Colonic mucosa (tissue), 4 donors: ENCODE results near the gene FIGLA. TPM values are rescaled to one million over a fixed set of nuclear protein-coding genes. Genes with fewer than 3 reads are reported as not detected.
"Not testable (repeated sequence)": the region's sequence is repeated elsewhere in the genome, so short reads cannot be mapped to it uniquely, and the experiment has no call there.

ENCODE experiments used
- DNase-seq: peaks from one replicate; pipeline ENCODE4 v3.0.0-alpha.2; 2020
- H3K27ac ChIP-seq: fragments of 200-600 bp; one replicate; pipeline ENCODE4 v1.8.0; 2021
- H3K27me3 ChIP-seq: fragments of 200-600 bp; one replicate; pipeline ENCODE4 v1.8.0; 2021
- H3K36me3 ChIP-seq: fragments of 200-600 bp; one replicate; pipeline ENCODE4 v1.8.0; 2021
- H3K4me1 ChIP-seq: fragments of 200-600 bp; one replicate; pipeline ENCODE4 v1.8.0; 2021; ENCODE audit warnings: mild to moderate bottlenecking
- H3K4me3 ChIP-seq: fragments of 200-600 bp; one replicate; pipeline ENCODE4 v1.8.0; 2021
- H3K9ac ChIP-seq, 2 donors: one replicate each; pipeline ENCODE4 v1.7.0; 2013; ENCODE audit warnings: control low read depth in 2 of 2, low read depth in 2 of 2, low read length in 2 of 2
- H3K9me3 ChIP-seq: fragments of 200-600 bp; one replicate; pipeline ENCODE4 v1.8.0; 2021
- intact Hi-C: fragments of 100-400 bp; cut with DNase I; formaldehyde crosslinking; loops from one replicate; pipeline ENCODE4 v1.14.1; 2022
- total RNA-seq, 2 donors: library from RNA; stranded (reverse); fragmentation: NEBNext Ultra II Directional in 1 of 2; extraction: Animal tissue kit (Norgen Biotek cat#: 25700) in 1 of 2; gene quantifications; one replicate each; pipeline ENCODE4 v1.2.1, GENCODE V29; 2021
- TF ChIP-seq, protein P1 (sequence below): fragments of 200-600 bp; IDR thresholded peaks from one replicate; pipeline ENCODE4 v1.8.0; 2022; ENCODE audit warnings: antibody characterized with exemption, mild to moderate bottlenecking
- donor health status: healthy.
- donor health status: DM: no; HTN: no; CAD: no.
- donor health status: DM: no; HTN: no; CAD: no.

FIGLA gene
- total RNA-seq, 2 donors from 2014 or later: not detected

GRCh38 chr2:70799706-70800105, 9.3 kb upstream of the FIGLA start:
- H3K36me3 ChIP-seq: no peaks in the 10 kb centered on the region
- no peak overlapping the region for H3K4me3 ChIP-seq
- H3K27me3 ChIP-seq: no peaks in the 10 kb centered on the region
- DNase-seq: no peak
- H3K9ac ChIP-seq: no peak overlapping the region
- TF ChIP-seq, protein P1, sequence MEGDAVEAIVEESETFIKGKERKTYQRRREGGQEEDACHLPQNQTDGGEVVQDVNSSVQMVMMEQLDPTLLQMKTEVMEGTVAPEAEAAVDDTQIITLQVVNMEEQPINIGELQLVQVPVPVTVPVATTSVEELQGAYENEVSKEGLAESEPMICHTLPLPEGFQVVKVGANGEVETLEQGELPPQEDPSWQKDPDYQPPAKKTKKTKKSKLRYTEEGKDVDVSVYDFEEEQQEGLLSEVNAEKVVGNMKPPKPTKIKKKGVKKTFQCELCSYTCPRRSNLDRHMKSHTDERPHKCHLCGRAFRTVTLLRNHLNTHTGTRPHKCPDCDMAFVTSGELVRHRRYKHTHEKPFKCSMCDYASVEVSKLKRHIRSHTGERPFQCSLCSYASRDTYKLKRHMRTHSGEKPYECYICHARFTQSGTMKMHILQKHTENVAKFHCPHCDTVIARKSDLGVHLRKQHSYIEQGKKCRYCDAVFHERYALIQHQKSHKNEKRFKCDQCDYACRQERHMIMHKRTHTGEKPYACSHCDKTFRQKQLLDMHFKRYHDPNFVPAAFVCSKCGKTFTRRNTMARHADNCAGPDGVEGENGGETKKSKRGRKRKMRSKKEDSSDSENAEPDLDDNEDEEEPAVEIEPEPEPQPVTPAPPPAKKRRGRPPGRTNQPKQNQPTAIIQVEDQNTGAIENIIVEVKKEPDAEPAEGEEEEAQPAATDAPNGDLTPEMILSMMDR: no peak
- no peaks in the 10 kb centered on the region for H3K9me3 ChIP-seq
- no peaks in the 10 kb centered on the region for H3K4me1 ChIP-seq
- H3K27ac ChIP-seq: no peak overlapping the region
- intact Hi-C loops: no loop called here

DNA sequence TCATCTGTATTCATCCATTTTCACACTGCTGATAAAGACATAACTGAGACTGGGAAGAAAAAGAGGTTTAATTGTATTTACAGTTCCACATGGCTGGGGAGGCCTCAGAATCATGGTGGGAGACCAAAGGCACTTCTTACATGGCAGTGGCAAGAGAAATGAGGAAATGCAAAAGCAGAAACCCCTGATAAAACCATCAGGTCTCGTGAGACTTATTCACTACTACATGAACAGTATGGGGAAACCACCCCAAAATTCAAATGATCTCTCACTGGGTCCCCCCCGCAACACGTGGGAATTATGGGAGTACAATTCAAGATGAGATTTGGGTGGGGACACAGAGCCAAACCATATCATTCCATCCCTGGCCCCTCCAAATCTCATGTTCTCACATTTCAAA, 7.6 kb upstream of the FIGLA start:
- H3K9me3 ChIP-seq, H3K4me3 ChIP-seq, H3K4me1 ChIP-seq, intact Hi-C loops, H3K9ac ChIP-seq, H3K36me3 ChIP-seq, DNase-seq, H3K27ac ChIP-seq, H3K27me3 ChIP-seq: not testable (repeated sequence)

DNA sequence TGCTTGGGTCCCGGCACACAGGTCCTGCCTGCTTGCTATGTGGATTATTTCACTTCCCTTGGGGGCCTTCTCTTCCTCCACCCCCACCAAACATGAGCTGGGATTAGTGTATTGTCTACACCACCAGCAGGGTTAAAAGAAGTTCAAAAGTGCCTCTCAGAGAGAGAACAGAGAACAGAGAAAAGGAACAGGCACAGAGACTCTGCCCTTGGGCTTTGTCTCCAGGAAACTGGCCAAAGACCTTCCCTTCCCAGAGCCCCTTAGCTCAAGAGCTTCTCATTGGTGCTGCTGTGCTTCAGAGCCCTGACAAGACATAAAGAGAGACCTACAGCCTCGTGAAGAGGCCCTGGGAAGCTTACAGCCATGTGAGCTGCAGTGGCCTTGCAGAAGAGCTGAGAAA, 7.1 kb upstream of the FIGLA start:
- no peak overlapping the region for H3K9ac ChIP-seq

GRCh38 chr2:70796262-70796661, 5.8 kb upstream of the FIGLA start:
- intact Hi-C loops: no loop called here
- Histone ChIP-seq H3K9ac (no peak overlapping the region), H3K9me3 (no peaks in the 10 kb centered on the region), H3K27ac (no peak overlapping the region), H3K27me3 (no peaks in the 10 kb centered on the region), H3K4me3 (no peak overlapping the region), H3K36me3 (no peaks in the 10 kb centered on the region), H3K4me1 (no peaks in the 10 kb centered on the region)
- TF ChIP-seq, protein P1: no peak
- DNase-seq: no peak

More for the DNA sequence above, 7.1 kb upstream of the FIGLA start:
- Histone ChIP-seq H3K36me3 (no peaks in the 10 kb centered on the region), H3K4me3 (no peak overlapping the region), H3K27me3 (no peaks in the 10 kb centered on the region), H3K9me3 (no peaks in the 10 kb centered on the region), H3K27ac (no peak overlapping the region), H3K4me1 (no peaks in the 10 kb centered on the region)
- TF ChIP-seq, protein P1: no peak
- DNase-seq: no peak
- intact Hi-C loops: no loop called here

DNA sequence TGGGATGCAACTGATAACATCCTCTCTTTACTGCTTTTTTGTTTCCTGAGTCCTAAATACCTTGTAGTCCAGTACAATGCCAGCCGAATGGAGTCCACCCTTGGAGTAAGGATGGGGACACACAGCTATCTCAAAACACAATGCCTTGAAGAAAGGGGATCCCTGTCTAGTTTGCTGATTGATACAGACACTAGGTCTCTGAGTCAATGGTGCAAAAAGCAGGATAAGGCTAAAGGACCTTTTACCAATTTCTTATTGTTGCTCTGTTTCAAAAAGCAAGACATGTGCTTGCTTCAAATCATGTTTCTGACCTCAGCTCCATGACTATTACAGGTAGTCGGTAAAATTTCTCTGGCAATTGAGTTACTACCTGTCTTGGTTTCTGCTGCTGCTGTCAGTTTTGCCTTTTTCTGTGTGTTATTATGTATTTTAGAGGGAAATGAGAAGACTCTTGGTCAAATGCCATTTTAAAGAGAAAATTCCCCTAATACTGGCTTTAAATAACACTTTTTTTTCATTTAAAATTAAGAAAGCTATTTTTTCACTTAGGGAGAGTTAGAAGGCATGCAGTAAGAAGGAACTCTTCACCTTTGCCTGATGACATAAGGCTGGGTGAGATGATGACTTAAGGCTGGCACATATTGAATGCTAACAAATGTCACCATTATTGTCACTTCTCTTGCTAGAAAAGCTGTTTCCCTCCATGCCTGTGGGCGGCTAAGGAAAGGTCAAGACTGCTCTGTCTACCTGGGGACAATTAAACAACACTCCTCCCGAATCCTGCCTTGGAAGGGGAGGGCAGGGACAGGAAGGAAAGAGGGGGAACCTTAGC, 4.9 kb upstream of the FIGLA start:
- TF ChIP-seq, protein P1: no peak
- no peak for DNase-seq
- Histone ChIP-seq H3K9me3 (no peaks in the 10 kb centered on the region), H3K27me3 (peaks cover 5% of the 10 kb centered on the region), H3K9ac (no peak overlapping the region), H3K27ac (no peak overlapping the region), H3K36me3 (no peaks in the 10 kb centered on the region), H3K4me3 (no peak overlapping the region), H3K4me1 (no peaks in the 10 kb centered on the region)
- intact Hi-C loops: no loop called here

DNA sequence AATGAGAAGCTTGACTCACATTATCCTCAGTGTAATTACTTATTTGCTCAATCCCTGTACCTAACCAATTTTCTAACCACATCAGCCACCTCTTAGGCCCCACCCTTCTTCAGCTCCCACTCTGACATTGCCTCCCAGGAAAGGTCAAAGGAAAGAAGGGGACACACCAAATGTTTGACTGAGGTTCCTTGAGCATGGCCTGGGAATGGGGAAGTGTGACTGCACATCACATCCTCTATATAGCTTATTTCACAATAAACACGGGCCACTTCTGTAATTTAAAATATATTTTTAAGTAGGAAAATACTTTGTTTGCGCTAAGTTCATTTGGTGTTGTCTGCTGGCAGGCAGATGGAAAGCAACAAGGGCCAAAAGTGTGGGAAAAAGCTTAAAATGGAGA, 3.0 kb upstream of the FIGLA start:
- peaks cover 15% of the 10 kb centered on the region for H3K27me3 ChIP-seq
- no peak for DNase-seq
- intact Hi-C loops: no loop called here

More for the DNA sequence above, 3.0 kb upstream of the FIGLA start:
- H3K9ac ChIP-seq: no peak overlapping the region
- H3K9me3 ChIP-seq: no peaks in the 10 kb centered on the region
- no peaks in the 10 kb centered on the region for H3K4me1 ChIP-seq
- no peak overlapping the region for H3K4me3 ChIP-seq
- TF ChIP-seq, protein P1: no peak
- H3K36me3 ChIP-seq: no peaks in the 10 kb centered on the region
- H3K27ac ChIP-seq: no peak overlapping the region
